SW480 (cell line): ENCODE measurements around the gene CA5B.
A peak's percentile ranks its signal among the peaks of the same experiment; 100 is the strongest.
"Not testable (repeated sequence)": the region's sequence is repeated elsewhere in the genome, so short reads cannot be mapped to it uniquely, and the experiment has no call there.

Experiments used
- DNase-seq: peaks from one replicate; pipeline ENCODE4 v3.0.0-alpha.2; 2016; ENCODE audit warnings: low spot score

The CA5B gene

GRCh38 chrX:15814771-15815365 lies 76.8 kb downstream of the CA5B start:
- no peak for DNase-seq

DNA sequence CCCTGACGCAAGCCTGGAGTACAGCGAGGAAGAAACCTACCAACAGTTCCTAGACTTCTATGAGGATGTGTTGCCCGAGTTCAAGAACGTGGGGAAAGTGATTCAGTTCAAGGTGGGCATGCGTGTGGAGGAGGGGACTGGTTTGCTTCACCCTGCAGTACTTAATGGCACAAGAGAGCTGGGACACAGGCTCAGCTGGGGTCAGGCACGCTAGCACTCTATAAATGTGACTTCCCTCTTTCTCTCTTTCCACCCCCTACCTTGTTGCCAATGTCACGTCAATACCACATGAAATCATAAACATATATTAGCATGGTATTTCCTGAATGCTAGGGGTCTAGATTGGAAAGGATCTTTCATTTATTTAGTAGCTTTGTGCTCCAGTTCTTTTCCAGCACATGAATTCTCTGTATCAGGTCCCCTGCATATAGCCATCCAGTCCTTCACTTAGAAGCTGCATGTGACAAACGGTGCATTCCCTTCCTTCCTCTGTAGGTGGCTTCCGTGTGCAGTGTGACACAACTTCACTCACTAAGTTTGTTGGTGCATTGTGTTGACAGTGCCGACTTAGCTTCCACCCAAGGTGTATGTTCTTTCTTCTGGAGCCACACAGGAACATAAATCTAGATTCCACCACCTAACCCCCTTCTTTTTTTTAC lies 77.8 kb downstream of the CA5B start:
- DNase-seq, result peak; percentile 46

DNA sequence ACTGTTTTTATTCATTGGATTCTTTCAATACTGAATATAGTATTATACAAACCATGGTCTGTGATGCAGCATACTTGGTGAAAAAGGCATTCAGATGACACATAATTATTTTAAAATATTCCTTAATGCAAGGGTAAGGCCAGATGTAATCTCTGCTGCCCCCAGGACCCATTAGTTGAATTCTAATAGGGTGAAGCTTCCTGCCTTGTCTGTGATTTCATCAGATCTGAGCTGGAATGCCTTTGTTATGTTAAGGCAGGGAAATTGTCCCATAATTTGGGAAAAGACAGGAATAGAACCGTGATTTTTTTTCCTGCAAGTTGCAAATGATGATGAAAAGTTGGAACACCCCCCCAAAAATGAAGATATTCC lies 78.4 kb downstream of the CA5B start:
- DNase-seq, result no peak

DNA sequence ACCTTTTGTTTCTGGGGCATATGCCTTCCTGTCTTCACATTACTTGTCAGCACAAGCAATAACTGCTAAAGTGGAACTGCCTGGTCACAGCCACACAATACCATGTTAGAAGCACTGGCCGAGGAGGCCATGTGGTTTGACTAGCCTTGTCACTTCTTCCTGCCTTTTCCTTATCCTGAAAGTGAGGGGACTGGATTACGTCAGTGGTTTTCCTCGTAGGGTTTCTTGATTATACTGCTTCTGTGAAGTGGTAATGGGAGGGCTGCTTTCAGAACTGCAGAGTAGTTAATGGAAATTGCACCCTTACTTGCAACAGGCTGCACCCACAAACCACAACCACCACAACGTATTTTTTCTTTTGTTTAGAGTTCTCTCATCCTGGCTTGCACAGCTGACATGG lies 78.8 kb downstream of the CA5B start:
- peak; percentile 81 for DNase-seq

- DNase-seq, result peak; percentile 2
Observed at GRCh38 chrX:15820106-15821073, 82.3 kb downstream of the CA5B start.

DNA sequence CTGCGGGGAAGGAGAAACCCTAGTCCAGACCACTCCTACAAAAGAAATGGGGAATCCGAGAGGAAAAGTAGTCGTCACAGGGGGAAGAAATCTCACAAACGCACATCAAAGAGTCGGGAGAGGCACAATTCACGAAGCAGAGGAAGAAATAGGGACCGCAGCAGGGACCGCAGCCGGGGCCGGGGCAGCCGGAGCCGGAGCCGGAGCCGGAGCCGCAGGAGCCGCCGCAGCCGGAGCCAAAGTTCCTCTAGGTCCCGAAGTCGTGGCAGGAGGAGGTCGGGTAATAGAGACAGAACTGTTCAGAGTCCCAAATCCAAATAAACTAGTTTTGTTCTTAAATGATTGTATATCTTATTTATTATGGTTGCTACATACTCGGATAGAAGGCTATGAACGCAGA lies 84.9 kb downstream of the CA5B start:
- DNase-seq, result no peak

- no peak for DNase-seq
Observed at GRCh38 chrX:15825936-15826335, 87.9 kb downstream of the CA5B start.

DNA sequence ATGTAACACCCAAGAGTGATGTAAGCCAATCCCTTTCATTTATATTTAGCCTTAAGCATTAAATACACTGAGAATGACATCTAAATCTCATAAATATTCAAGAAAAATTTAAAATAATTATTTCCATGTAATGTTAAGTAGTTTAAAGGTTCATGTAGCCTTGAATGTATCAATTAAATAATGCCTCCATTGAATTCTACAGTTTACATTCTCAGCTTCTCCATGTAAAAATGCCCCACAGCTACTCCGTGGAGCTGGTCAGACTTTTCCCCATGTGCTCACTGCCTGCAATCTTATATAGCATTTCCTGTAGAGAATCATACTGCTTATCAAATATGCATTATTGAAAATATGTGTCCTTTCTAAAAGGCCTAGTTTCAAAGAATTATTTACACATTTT lies 91.1 kb downstream of the CA5B start:
- DNase-seq, result no peak

GRCh38 chrX:15831347-15831746 lies 93.3 kb downstream of the CA5B start:
- DNase-seq, result not testable (repeated sequence)

DNA sequence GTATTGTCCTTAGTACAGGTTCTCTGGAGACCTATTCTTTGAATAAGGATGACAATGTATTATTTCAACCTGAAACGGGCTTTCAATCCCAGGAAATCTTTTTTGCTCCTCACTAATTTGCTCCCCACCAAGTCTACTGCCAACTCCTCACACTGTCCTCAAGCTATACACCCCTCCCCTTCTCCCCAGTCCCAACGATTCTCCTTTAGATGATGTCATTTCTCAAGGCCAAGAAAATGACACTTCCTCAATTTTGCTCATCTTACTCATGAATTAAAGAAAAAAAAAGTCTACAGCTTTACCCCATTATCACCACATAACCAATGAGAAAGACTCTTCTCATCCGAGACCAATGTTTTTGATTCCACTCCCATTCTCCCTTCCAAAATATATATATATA lies 96.0 kb downstream of the CA5B start:
- DNase-seq, result no peak

DNA sequence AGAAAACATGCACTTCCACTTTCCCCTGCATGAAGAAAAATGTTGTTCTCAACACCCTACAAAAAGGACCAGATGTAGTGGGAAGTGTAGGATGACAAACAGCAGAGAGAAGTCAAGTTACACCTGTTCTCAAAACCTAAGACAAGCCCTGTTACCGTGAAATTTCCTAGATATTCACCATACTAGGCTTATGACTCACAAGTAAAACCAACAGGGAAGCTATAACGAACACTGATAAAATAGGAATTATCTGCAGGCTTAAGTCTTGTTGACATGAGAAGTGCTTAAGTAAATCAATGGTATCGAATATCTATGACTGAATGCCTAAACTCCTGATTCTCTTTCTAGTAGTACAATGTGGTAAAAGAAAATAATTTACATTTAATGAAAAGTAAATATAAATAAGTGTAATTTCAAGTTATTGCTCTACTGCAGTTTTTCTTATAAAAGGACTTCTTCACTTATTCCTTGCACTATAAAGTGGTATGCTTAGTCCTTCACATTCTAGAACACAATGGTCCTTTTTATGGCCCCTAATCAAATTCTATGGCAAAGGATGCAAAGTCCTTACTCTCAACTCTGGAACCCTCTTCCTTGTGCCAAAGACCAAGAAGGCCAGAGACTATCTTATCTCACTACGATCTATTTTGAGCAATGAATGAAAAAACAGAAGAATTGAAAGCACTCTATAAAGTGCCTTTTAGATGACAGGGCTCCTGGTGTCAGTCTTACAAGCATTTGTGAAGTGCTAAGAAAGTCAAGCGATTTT lies 96.9 kb downstream of the CA5B start:
- DNase-seq, result no peak
